NCI-H526 treated with DMSO at 0.1 percent for 48 hours (cell line): ENCODE data around the gene GPAT2.
"Not testable (repeated sequence)": the region's sequence is repeated elsewhere in the genome, so short reads cannot be mapped to it uniquely, and the experiment has no call there.

ENCODE experiments used
- DNase-seq: peaks from one replicate; lab custom pipeline; 2025; lab: John Stamatoyannopoulos, UW

Gene GPAT2, protein sequence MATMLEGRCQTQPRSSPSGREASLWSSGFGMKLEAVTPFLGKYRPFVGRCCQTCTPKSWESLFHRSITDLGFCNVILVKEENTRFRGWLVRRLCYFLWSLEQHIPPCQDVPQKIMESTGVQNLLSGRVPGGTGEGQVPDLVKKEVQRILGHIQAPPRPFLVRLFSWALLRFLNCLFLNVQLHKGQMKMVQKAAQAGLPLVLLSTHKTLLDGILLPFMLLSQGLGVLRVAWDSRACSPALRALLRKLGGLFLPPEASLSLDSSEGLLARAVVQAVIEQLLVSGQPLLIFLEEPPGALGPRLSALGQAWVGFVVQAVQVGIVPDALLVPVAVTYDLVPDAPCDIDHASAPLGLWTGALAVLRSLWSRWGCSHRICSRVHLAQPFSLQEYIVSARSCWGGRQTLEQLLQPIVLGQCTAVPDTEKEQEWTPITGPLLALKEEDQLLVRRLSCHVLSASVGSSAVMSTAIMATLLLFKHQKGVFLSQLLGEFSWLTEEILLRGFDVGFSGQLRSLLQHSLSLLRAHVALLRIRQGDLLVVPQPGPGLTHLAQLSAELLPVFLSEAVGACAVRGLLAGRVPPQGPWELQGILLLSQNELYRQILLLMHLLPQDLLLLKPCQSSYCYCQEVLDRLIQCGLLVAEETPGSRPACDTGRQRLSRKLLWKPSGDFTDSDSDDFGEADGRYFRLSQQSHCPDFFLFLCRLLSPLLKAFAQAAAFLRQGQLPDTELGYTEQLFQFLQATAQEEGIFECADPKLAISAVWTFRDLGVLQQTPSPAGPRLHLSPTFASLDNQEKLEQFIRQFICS

DNA sequence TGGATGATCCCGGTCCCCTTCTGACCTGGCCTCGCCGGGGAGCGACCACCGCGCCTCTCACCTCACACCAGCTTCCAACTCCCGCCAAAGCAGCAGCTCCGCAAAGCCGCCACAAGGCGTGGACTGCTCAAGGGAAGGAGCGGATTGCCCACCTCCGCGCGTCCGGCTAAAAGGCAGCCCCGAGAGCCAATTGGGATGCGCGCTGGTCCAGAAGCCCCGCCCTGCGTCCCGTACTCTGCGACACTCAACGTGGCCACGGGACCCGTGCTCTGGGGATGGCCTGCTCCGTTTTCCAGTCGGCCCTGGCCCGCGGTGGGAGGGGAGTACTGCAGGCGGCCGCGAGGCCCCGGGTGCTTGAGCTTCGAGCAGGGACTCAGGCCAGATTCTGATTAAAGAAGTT, at the start of gene GPAT2:
Gene GPAT2, minus strand, starts transcription at position 125 of the 400 bp plus-strand sequence. CDS start 2,557 bp downstream, outside the sequence.
- not testable (repeated sequence) for DNase-seq

DNA sequence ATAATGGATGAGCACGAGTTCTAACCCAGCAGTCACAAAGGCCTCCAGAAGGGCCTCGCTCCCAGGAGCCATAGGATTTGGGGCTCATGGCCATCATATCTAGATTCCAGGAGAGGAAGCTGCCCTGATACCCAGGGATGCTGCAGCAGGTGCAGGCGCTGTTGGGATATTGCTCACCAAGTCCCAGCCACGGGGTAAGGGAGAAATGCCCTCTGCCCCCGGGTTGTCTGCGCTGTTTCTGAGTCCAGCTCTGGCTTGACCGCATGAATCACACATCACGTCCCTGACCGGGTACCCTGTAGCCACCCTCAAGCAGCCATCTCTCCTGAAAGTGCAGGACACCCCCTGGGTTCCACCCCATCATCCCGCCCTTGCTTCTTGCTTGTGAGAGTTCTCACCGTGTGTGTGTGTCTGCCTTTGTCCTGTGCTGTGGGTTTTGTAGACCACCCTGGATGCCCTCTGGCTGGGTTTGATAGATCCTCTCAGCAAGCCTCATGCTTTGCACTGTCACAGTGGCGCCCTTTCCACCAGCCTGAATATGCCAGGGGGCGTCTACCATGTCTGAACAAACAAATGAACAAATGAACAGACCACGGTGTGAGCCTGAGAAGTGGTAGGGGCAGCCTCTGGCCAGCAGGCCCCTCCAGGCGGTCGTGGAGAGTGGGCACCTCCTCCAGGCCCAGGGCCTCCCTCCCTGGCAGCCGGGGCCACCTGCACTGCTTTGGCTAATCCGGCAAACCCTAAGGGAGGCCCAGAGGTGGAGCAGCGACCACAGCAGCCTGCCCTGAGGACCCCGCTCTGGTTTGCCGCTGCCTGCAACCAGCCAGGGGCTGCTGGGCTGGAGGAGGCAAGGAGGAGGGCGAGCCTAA, 49.5 kb upstream of the GPAT2 start:
- no peak for DNase-seq

DNA sequence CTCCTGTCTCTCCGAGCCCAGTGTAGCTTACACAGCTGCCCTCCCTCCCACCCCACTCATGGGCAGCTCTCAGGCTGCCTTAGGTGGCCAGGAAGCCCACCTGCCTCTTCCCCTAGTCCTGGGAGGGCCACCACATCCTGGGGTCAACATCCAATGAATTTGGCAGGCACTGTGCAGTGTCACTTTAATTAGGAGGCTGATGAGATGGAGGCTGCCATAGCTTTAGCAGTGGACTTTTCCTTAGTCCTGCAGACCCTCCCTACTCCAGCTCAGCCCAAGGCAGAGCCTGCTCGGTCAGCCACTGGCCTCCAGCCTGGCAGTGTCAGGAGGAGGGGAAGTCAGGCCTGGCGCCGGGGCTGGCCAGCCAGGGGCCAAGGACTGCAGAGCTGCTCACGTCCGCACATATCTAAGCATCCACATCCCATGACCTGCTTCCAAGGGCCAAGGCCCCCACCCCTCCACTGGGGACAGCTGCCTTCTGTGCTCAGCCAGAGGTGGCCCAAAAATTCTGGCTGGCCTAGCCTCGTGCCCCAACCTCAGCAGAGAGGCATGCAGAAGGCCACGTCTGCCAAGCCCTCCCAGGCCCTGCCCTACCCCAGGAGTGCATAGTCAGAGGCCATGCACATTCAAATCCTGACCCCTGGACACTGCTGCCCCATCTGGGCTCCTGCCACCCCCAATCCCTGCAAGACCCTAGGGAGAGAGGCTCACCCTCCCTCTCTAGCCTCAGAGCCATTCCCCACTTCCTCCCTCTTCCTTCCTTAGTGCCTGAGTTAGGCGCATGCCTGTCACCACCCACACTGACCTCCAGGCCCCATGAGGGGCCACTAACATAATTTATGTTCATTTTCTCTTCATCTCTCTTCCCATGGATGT, 48.6 kb upstream of the GPAT2 start:
- DNase-seq, result no peak

DNA sequence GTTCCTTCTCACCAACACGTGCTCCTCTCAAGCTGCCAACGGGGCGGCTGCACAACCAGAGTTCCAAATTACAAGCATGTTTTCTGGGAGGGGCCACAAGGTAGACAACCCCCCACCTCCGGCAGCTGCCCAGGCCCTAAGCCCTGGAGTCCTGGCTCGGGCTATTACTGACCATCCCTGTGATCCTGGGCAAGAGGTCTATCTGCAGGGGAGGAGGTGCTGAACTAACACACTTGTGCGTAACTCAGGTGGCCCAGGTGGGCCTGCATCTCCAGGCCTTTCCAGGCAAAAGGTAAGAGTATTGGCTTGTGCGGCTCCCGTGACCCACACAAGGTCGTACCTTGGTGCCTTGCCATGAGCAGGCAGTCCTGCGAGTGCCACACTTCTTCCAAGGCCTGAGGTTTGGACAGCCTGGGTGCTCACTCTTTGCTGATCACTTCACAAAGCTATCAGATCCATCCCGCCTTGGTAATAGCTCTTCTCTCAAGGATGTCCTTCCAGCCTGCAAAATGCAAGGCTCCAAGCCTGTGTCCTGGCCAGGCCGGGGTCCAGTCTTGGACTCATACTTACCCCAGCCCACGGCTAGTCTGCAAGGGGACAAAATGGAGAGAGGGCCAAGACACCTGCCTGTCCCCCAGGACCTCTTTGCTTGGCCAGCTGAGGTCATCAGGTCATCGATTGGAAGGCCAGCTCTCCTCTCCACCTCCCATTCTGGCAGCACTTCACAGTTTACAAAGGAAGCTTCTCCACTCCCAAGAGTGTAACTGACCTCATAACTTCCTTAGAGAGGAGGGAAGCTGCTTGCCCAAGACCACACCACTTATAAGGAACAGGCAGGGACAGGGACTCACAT, 47.7 kb upstream of the GPAT2 start:
- no peak for DNase-seq

DNA sequence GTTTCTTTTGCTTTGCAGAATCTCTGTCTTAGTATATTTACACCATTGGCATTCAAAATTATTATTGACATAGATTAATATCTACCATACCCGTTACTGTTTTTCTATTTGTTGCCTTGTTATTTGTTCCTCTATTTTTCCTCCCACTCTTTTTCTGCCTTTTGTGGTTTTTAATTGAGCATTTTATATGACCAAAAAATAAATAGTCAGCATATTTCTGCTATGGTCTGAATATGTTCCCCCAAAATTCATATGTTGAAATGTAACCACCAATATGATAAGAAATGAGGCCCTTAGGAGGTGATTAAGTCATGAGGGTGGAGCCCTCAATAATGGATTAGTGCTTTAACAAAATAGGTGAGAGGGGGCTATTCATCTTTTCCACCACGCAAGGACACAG, 46.3 kb upstream of the GPAT2 start:
- DNase-seq, result no peak

DNA sequence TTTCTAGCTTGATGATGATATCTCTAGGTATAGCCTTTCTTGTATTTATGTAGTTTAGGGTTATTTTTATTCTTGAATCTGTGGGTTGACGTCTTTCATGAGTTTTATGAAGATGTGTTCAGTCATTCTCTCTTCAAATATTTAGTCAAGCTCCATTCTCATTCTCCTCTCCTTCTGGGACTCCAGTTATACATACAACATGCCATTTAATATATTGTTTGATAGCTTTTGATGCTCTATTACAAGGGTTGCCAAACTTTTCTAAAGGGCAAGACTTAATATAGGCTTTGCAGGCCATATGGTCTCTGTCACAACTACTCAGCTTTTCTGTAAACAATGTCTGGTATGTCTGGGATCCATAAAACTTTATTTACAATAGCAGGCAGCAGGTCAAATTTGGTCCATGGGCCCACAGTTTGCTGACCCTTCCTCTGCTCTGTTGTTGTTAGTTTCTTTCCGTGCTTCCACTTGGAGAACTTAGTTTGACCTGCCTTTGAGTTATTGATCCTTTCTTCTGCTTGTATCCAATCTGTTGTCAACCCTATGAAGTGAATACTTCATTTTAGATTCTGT, 40.6 kb upstream of the GPAT2 start:
- no peak for DNase-seq

DNA sequence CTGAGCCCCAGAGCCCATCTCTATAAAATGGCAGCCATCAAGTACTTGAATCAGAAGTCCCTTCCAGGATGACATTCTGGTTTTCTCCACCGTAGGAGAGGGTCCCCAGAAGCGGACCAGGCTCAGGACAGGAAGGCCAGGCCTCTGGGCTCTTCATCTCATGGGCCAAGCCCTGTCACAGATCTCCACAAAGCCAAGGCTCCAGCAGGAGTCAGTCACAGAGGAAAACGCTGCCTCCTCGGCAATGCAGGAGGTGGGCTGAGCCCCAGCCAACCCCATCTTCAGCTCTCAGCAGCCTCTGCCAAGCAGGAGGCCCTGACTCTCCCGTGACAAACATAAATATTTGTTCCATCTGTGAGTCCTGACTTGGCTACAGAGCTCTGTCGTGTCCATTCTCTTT, 39.4 kb upstream of the GPAT2 start:
- DNase-seq, result no peak

DNA sequence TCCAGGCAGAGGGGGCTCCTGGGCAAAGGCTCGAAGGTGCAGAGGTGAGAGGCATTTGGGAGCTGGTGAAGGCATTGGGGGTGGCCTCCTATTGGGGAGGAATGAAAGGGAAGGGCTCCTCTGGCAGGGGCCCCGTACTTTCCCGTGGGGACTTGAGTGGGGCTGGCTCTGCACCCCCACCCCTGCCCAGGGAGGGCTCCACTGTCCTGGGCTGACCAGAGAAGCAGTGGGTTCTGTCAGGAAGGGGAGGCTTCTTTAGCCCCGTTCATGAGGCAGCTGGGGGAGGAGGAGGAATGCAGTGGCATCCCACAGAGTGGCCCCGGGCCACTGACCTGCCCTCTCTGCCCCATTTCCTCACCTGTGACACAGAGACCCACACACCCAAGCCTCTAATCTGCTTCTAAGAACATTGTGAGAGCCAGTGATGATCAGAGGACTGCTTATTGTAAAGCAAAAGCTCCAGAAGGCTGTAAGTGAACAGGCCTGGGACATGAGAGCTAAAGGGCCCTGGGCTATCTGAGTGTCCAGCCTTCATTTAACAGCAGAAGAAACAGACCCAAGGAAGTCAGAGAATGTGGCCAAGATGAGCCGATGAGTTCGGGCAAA, 38.6 kb upstream of the GPAT2 start:
- DNase-seq, result no peak

DNA sequence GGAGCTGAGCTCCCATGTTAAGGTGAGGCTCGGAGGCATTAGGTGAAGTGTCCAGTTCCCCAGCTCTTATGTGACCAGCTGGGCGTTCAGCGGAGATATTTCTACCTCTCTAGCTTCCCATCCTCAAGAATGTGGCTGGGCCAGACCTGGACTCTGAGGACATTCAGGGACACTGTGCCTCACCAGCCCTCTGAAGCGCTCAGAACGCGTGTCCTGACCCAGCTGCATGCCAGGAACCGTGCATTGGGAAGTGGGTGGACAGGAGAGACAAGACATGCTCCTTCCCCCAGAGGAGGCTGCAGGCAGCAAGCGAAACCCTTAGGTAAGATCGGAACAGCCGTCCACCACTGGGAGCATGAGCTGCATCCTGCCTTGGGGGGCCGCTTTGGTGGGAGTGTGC, 38.0 kb upstream of the GPAT2 start:
- no peak for DNase-seq

DNA sequence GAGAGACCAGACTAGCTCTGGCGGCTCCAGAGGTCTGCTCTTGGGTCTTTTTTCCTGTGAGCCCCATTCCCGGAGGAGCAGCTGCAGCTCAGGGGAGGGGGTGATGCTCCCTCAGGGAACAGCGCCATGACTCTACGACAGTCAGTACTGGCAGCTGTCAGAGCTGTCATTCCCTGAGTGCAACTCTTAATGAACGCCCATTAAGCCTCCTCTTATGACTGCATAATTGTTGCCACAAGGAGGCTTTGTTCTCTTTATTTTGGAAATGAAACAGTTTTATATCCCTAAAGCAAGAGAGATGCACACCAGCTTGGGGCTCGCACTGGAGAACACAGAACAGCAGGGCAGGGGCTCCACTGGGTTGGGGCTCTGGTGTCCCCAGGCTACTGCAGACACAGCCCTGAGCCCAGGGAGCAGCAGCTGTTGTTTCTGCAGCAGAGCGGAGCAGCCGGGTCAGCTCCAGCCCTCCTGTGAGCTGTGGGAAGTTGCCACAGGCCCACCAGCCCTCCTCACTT, 37.3 kb upstream of the GPAT2 start:
- not testable (repeated sequence) for DNase-seq

DNA sequence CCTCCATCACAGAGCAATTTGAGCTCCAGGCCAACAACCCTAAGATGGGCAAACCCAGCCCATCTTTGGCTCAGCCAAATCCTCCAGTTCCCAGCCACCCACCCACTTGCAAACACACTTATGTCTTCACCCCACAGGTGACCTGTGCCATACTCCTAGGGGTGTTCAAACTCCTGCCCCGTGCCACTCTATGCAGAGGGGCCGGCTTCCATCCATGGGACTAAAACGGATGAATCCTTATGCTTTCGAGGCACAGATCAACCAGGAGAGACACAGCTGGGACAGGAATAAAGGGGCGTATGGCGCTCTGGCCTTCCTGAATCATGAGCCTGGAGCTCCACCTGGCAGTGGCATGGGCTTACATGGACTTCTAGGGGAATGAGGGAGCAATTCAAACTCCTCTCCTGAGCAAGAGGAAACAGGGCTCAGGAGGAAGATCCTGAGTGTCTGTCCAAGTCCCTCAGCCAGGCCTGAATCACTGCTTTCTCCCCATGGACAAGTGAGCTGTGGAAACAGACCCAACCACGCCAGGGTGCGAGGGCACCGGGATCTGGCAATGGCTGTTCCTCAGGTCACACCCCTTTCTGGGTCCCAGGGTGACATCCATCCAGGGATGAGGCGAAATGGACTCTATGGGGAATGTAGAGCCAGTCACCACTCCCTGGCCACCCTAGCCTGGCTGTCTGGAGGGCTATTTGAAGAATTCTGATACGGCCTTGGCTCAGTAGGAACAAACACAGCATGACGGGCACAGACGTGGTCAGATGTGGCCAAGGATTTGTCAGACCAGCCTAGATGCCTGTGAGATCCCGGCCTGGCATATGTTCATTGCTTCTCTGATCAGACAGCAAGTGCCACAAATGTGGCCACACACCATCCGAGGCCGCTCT, 36.6 kb upstream of the GPAT2 start:
- DNase-seq, result not testable (repeated sequence)

DNA sequence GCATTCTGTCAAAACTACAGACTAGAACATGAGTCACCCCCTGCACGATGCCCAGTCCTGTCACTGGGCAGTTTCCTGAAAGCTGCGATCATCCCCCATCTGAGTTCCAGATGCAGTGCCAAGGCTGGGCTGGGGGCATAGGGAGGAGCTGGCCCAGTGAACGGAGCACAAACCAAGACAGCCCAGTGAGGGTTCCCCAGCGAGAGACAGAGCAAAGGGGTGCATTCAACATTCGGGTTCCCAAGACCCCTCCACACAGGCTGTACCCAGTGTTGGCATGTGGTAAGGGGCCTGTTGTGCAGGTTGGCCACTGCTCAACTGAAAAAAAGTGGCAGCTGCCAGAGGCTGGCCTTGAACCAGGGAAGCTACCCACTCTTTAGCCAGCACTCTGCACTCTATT, 35.6 kb upstream of the GPAT2 start:
- DNase-seq, result not testable (repeated sequence)

DNA sequence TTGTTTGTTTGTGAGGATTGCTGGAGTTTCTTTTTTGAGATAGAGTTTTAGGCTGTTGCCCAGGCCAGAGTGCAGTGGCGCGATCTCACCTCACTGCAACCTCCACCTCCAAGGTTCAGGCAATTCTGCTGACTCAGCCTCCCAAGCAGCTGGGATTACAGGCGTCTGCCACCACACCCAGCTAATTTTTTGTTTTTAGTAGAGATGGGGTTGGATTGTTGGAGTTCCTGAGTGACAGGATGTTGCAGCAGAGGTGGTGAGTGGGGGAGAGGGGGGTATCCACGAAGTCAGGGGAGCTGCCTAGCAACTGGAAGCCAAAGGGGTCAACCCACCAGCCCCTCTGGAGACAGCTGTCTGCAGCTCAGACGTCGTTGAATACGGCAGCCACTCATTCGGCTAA, 35.2 kb upstream of the GPAT2 start:
- DNase-seq, result not testable (repeated sequence)

DNA sequence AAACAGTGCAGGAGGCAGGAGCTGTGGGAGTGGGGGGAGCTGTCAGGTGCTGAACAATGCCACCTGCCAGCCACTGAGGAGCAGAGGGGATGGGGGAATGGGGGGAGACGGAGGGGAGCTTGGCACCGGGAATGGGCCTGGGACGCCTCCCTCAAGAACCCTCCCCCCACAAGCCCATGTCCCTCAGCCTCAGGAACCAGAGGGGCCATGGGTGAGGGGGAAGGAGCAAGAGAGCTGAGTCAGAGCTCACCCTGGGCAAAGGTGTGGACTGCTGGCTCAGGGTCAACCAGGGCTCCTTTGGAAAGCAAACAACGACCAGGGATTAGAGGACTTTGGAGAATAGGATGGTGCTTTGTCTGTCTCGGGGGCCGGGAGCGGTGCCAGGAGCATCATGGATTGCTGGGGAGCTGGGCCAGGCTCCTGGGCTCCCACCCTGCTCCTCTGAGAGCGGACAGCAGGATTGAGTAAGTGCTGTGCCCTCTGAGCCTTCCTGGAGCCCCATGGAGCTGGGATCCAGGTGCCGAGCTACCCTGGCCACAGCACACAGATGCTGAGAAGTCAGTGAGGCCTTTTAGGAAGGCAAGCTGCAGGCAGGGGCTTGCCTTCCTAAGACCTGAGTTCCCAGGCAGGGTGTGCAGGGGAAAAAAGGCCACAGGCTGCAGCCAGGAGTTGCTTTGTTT, 33.3 kb upstream of the GPAT2 start:
- not testable (repeated sequence) for DNase-seq

DNA sequence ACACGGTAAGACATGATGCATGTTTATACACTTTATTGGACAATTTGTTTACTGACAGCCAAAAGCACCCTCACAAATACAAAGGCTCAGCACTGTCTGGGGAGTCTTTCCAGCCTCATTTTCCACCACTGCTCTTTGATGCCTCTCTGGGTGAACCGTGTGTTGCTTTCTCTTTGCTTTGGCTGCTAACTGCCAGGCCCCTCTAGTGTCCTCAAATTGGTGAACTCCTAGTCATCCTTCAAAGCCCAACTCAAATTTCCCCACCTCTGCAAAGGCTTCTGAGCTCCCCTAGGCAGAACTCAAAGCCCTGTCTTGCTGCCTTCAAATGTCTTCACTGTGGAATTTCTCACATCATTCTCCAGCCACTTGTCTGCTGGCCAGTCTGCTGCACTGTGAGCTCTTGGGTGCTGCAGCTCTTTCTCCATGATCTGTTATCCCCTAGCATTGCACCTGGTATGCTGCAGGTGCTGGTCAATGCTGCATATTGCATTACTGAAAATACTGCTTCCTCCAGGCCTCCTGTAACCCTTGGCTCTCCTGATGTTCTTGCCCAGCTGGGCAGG, 32.5 kb upstream of the GPAT2 start:
- DNase-seq, result not testable (repeated sequence)

DNA sequence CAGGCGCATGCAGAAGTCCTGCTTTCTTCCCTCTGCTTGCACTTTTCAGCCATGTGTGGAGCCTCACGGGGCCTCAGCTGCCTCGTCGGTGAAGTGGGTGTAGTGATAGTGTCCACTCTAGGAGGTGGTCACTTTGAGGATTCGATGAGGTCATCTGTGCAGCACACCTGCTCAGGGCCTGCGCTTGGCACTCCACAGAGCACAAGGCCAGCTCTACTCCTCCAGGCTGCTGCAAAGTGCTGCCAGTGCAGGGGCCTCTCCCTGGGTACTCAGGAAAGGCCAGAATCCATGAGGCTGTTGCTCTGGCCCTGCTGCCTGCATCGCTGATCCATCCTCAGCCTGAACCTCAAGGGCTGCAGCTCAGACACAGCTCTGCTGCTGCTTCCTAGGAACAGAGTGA, 31.8 kb upstream of the GPAT2 start:
- not testable (repeated sequence) for DNase-seq

DNA sequence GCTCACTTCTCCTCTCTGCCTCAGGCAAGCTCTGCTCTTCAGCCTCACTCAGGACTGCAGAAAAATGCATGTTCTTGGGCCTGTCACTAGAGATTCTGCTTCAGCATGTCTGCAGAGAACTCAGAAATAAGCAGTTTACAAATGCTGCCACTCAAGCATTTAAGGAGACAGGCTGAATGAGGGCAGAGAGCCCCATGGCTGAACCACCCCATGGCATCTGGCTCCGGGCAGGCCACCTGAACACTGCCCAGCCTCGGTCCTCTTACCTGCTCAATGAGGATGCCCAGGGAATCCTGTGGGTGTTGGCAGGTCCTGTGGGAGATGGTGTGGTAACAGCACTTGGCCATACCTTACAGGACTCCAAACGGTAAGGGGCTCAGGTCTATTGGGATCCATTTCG, 31.2 kb upstream of the GPAT2 start:
- not testable (repeated sequence) for DNase-seq
